ENCODE measurements around the gene CDKN2B-AS1. TPM values are rescaled to one million over a fixed set of nuclear protein-coding genes. Genes with fewer than 3 reads are reported as not detected.

CDKN2B-AS1 gene
- total RNA-seq, 4 donors from 2014 or later: 22.7 to 129 (median 52.0) TPM

GRCh38 chr9:22084336-22085035 is 89.9 kb downstream of the CDKN2B-AS1 start:
- no peaks in the 10 kb centered on the region for H3K36me3 ChIP-seq
- TF ChIP-seq POLR2A (IDR thresholded peaks at IDR 0.05) (no peak), CTCF (IDR thresholded peaks at IDR 0.05) (no peak)
- H3K27me3 ChIP-seq: no peaks in the 10 kb centered on the region
- H3K4me1 ChIP-seq: no peaks in the 10 kb centered on the region
- no peaks in the 10 kb centered on the region for H3K9me3 ChIP-seq
- no peak for DNase-seq
- H3K4me3 ChIP-seq: no peak overlapping the region
- H3K27ac ChIP-seq: peak overlapping the region in 3 of 4 donors; percentile 16 to 68 (median 55)

GRCh38 chr9:22088053-22088716 is 93.6 kb downstream of the CDKN2B-AS1 start:
- Histone ChIP-seq H3K4me3 (no peak overlapping the region), H3K36me3 (no peaks in the 10 kb centered on the region), H3K4me1 (no peaks in the 10 kb centered on the region), H3K9me3 (no peaks in the 10 kb centered on the region), H3K27ac (peak overlapping the region in 3 of 4 donors; percentile 47 to 92 (median 67)), H3K27me3 (no peaks in the 10 kb centered on the region)
- no peak for DNase-seq
- TF ChIP-seq CTCF (IDR thresholded peaks at IDR 0.05): no peak
- TF ChIP-seq POLR2A (IDR thresholded peaks at IDR 0.05): no peak

GRCh38 chr9:22088717-22089061 is 94.1 kb downstream of the CDKN2B-AS1 start:
- Histone ChIP-seq H3K36me3 (no peaks in the 10 kb centered on the region), H3K4me3 (no peak overlapping the region), H3K4me1 (no peaks in the 10 kb centered on the region), H3K9me3 (no peaks in the 10 kb centered on the region), H3K27me3 (no peaks in the 10 kb centered on the region), H3K27ac (peak overlapping the region in 3 of 4 donors; percentile 47 to 92 (median 67))
- DNase-seq: peak in 1 of 3 donors; percentile 67
- TF ChIP-seq POLR2A (IDR thresholded peaks at IDR 0.05) (no peak), CTCF (IDR thresholded peaks at IDR 0.05) (no peak)

GRCh38 chr9:22097707-22098106 is 103.1 kb downstream of the CDKN2B-AS1 start:
- DNase-seq: no peak
- no peak for TF ChIP-seq POLR2A (IDR thresholded peaks at IDR 0.05)
- H3K36me3 ChIP-seq: no peaks in the 10 kb centered on the region
- no peaks in the 10 kb centered on the region for H3K9me3 ChIP-seq
- no peaks in the 10 kb centered on the region for H3K27me3 ChIP-seq
- no peak overlapping the region for H3K4me3 ChIP-seq
- H3K27ac ChIP-seq: peak overlapping the region in 3 of 4 donors; percentile 50 to 79 (median 73)
- H3K4me1 ChIP-seq: peaks cover 0 to 9% (median 4%) of the 10 kb centered on the region in 4 donors

DNA sequence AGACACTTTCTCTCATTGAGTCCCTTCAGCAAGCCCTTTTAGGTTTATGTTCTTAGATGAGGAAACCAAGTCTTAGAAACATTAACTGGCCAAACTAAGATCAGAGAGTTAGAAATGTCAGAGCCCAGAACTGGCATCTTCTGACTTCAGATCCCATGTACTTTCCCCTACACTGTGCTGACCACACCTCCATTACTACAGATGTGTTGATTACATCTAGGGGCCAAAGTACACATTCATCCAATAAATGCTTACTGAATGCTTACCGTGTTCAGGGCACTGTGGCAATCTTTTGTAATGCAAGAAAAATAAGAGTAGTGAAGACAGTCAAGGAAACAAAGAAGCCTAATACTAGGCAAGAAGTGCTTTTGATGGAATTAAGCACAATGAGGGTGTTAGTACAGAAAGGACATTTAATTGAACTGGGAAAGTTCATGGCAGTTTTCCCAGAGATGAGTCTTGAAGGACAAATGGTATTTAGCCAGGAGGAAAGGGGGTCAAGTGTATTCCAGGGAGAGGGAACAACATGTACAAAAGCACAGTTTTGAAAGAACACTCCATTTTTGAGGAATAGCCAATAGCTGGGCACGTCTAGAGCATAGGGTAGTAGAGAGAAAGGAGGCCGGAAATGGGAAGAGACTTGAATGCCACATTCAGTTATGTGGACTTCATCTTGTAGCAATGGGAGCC is 104.2 kb downstream of the CDKN2B-AS1 start:
- peak in 1 of 3 donors; percentile 58 for DNase-seq
- H3K27ac ChIP-seq: peak overlapping the region in 3 of 4 donors; percentile 50 to 79 (median 79)

More for the DNA sequence above, 104.2 kb downstream of the CDKN2B-AS1 start:
- no peaks in the 10 kb centered on the region for H3K27me3 ChIP-seq
- H3K36me3 ChIP-seq: no peaks in the 10 kb centered on the region
- no peaks in the 10 kb centered on the region for H3K9me3 ChIP-seq
- TF ChIP-seq POLR2A (IDR thresholded peaks at IDR 0.05) (peak in 1 of 2 donors; percentile 36), CTCF (IDR thresholded peaks at IDR 0.05) (peak in 1 of 6 experiments; percentile 18)
- H3K4me1 ChIP-seq: peaks cover 0 to 9% (median 4%) of the 10 kb centered on the region in 4 donors
- H3K4me3 ChIP-seq: no peak overlapping the region

Data from Peyer's patch (tissue), 4 donors.